COR-L47 (cell line): ENCODE measurements around the gene ZFAND5.
A peak's percentile ranks its signal among the peaks of the same experiment; 100 is the strongest.

Source experiments
- DNase-seq: peaks from one replicate; lab custom pipeline; 2025; lab: John Stamatoyannopoulos, UW

ZFAND5 gene

DNA sequence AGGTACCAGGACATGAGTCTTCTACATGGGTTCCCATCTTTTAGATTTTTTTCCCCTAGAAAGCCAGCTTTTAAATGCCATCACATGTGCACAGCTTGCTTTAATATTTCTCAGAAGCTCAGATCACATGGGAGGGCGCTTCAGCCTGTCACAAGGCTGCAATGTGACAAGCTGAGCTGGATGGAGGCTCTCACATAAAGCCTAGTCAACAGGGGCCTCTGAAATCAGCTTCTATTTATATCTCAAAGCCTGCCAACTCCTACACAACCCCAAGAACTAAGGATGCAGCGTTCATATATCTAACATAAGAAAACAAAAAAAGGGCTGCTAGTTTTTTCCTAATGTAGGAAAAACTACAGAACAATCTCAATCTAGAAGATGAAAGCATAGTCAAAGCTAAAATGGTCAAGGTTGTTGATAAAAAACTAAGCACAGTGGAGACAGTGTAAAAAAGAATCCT lies 2.3 kb downstream of the ZFAND5 start:
- peak; percentile 46 for DNase-seq

DNA sequence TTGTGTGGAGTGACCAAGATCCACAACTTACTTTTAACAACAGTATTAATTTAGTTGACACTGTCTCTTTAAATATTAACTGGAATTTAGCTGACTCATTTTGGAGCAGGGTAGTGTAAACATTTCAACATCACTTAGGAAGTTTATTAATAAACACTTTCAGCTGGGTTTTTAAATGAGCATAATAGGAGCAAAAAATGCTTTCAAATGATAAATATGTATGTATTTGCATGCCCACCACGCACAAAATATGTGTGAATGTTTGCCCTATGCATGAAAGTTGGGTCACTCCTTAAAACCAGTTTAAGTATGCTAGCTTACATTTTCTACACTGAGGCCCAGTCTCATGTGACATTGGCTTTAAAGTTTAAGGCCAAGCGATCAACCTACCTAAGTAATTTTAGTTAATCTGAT lies 2.9 kb downstream of the ZFAND5 start:
- DNase-seq, result no peak

DNA sequence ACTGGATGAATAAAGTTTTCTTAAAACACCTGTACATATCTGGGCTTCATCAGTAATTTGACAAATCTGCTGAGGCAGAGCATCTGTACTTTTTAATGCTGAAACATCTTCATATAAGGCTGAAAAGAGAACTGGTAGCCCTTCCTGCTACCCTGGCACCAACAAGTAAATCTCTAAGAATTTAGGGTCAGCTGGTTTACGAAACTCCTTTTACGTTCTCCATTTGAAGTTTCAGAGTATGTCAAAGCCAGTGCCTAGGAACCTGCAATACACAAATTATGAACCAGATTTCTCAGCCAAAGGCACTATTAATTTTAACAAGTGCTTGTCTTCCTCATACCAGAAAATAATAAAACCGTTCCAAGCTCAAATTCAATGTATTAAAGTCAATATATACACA lies 3.8 kb downstream of the ZFAND5 start:
- DNase-seq, result no peak

DNA sequence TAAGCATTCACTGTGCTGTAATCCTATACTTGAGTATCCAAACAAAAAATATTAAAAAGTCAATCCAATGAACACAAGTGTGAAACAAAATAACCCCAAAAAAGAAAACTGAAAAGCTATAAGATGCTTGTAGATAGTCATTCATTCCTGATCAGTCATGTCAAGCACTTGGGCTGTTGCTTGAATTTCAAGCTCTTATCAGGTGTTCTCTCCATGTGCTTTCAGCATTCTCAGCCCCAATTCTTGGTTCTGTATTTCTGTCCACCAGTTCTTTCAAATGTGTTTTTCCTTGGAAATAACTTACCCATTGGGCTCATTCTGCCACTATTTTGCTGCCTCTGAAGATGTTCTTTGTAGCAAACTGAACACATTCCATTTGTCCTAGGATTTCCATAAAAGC lies 4.7 kb downstream of the ZFAND5 start:
- no peak for DNase-seq

DNA sequence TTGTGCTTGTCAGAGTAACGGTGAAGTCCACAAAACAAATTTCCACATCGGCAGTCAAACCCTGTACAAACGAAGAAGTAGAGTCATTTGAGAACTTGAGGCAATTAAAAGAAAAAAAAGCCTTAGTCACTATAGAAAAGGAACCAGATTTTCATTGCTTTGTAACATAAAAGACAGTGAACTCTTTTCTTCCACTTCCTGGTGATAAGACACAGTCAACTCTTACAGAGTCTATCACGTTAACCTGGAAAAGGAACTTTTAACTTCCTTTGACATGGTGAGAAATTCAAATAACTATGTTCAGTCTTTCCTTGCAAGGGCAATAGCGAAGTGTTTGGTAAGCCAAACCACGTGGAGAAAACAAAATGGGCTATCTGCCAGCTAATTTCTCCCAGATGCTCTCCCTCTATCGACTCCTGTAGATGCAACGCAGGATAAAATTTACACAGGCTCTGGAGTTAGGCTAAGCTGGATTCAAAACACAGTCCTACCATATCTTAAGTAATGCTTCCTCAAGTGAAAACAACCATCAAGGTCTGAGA lies 8.9 kb downstream of the ZFAND5 start:
- DNase-seq, result no peak

GRCh38 chr9:72355153-72355552 lies 9.9 kb downstream of the ZFAND5 start:
- no peak for DNase-seq

- no peak for DNase-seq
Observed at GRCh38 chr9:72354704-72355103, 10.3 kb downstream of the ZFAND5 start.

DNA sequence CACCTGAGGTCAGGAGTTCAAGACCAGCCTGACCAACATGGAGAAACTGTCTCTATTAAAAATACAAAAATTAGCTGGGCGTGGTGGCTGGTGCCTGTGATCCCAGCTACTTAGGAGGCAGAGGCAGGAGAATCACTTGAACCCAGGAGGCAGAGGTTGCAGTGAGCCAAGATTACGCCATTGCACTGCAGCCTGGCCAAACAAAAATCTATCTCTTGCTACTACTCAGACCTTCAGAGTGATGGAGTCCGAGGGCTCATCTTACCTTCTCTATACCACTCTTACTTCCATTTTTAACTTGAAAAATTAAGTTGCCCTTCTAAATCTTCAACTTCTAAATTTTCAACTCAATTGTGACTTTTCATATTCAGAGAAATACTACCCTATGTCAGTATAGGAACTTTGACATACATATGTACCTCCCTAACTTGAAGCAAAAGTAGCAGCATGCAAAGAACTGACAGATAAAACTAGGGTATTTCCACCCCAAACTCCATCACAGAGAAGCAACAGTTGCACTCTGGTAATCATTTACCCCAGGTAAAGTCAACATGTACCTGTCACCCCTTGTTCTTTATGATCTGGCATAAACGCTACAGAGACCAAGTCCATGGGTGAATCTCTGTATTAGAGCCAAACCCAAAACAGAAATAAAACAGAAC lies 11.4 kb downstream of the ZFAND5 start:
- no peak for DNase-seq

- no peak for DNase-seq
Observed at GRCh38 chr9:72352911-72353388, 12.1 kb downstream of the ZFAND5 start.

DNA sequence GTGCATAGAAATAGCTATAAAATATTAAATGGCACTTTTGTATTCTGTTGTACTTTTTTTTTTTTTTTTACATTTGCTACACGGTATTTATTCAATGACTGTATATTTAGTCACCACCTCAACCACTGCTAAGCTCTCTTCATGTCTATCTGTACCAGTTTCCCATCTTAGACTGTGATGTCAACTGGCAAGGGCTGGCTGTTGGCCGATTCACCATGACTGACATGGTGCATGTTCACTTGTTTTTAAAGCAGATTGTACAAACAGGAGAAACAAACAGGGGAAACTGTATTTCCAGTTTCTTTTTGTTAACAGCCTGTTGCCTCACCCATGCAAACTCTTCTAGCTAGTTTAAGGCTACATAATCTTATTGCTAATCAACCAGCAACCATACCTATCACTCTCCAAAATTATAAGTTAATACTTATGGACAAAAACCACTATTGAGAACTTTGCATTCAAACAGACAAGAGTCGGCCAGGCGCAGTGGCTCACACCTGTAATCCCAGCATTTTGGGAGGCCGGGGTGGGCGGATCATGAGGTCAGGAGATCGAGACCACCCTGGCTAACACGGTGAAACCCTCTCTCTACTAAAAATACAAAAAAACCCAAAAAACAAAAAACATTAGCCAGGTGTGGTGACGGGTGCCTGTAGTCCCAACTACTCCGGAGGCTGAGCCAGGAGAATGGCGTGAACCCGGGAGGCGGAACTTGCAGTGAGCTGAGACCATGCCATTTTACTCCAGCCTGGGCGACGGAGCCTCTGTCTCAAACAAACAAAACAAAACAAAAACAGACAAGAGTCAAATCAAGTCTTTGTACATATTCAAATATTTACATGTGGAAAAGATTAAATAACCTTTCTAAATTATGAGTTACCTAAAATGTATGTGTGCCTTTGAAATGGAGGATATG lies 13.2 kb downstream of the ZFAND5 start:
- no peak for DNase-seq

- no peak for DNase-seq
Observed at GRCh38 chr9:72349911-72350310, 15.1 kb downstream of the ZFAND5 start.

- DNase-seq, result no peak
Observed at GRCh38 chr9:72349240-72349639, 15.8 kb downstream of the ZFAND5 start.

- DNase-seq, result no peak
Observed at GRCh38 chr9:72346333-72346732, 18.7 kb downstream of the ZFAND5 start.

GRCh38 chr9:72338631-72339030 lies 26.4 kb downstream of the ZFAND5 start:
- no peak for DNase-seq

GRCh38 chr9:72337286-72337685 lies 27.7 kb downstream of the ZFAND5 start:
- no peak for DNase-seq

GRCh38 chr9:72334658-72335337 lies 30.2 kb downstream of the ZFAND5 start:
- DNase-seq, result no peak

DNA sequence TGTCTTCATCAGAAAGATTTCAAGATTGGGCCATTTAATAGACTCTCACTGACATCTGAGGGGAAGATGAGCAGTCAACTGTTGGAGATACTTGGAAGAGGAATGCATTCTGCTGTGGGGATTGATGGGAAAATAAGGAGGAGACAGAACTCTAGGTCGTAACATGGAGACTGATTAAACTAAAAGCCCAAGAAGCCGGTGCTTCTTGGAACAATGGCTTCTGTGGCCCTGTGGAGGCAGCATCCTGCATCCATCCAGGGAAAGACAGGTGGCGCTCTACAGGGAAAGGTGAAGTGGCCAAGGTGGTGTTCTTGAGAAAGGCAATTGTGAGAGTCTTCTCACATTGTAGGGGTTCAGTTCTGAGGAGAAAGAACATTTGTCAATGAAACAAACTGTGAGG lies 31.3 kb downstream of the ZFAND5 start:
- DNase-seq, result no peak

DNA sequence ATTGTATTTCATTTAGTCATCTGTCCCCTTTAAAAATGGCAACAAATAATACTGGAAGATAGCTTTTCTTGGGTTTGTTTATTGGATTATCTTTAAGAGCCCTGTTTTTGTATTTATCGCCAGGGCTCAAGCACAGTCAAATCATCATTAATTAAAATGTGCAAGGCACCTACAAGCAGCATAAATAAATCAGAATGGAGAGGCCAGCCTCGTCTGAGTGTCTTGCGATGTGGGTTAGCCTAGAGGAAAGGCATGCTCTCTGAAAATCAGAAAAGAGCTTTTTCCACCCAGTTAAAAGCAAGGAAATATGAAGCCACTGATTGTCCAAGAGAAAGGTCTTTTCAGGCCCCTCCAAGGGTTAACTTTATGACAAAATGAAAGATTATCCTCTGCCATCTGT lies 31.8 kb downstream of the ZFAND5 start:
- no peak for DNase-seq

DNA sequence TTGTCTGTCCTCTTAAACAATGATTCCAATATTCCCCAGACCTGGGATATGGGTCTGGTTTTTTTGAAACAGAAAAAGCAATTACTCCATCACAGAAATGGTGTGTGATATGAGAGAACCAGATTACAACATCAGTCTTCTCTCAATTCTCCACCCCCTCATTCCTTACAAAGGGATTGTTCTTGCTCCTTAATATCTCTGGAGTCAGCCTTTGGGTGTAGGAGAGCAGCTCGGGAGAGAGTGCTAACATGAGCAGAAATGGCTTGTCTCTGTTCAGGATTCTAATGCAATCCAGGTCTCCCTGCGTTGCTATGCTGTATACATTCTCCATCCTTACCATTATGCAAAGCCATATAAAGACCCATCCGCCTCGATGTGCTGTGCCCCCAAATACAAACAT lies 32.7 kb downstream of the ZFAND5 start:
- DNase-seq, result no peak

DNA sequence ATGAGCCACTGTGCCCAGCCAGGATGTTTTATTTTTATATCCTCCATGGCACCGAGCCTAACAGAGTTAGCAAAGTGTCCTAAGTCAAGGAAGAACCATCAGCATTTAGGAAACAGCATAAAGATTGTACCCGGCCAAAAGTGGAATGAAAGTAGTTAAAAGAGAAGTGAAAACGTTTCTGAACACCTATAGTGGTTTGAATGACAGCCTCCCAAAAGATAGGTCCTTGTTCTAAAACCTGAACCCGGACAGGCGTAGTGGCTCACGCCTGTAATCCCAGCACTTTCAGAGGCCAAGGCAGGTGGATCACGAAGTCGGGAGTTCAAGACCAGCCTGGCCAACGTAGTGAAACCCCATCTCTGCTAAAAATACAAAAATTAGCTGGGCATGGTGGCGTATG lies 37.4 kb downstream of the ZFAND5 start:
- no peak for DNase-seq

GRCh38 chr9:72326641-72327040 lies 38.4 kb downstream of the ZFAND5 start:
- no peak for DNase-seq

- no peak for DNase-seq
Observed at GRCh38 chr9:72324974-72325373, 40.0 kb downstream of the ZFAND5 start.
